HG03354 (cell line): ENCODE measurements around the gene RPL7L1.
"Not testable (repeated sequence)": the region's sequence is repeated elsewhere in the genome, so short reads cannot be mapped to it uniquely, and the experiment has no call there.

ENCODE experiments used
- ATAC-seq: cut with Tn5 transposase; IDR thresholded peaks from one replicate; pipeline ENCODE4 v1.9.1; 2021; ENCODE audit warnings: mild to moderate bottlenecking; ENCODE audit not compliant: unreplicated experiment, poor library complexity, severe bottlenecking

RPL7L1 gene

DNA sequence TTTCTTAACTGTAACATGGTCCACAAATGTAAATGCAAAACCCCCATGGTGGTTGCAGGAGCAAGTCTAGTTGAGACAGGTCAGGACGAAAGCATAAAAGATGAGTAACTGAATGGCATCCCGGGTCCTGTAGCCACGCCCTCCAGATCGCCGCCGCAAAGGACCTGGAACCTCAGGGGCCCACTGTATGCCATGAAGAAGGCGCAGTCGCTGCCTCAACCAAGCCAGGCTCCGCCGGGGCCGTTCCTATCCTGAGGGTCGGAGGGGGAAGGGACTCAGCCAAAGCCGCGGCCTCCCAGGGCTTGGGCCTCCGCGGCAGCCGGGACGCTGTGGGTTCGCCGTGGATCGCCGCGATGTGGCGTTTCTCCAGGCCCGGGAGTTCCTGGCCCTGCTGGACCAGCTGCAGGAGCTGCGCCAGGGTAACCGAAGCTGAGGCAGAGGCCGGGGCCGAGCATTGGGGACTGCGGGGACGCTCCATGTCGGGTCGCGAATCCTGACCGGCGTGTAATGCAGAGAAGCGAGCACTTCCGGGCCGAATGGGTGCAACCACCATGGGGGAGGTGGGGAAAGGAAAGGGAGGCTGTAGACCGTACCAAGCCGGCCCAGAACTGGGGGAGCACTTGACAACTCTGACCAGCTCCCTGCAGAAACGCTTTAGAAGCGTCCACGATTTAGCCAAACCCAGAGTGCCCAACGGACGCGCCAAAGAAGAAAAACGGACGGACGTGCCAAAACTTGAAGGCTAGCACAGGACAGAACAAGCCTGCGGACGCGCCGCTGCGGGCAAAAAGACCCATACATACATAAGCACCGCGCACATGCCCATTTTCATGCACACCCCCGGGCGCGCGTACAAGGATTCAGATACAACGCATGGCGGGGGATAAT, 11.1 kb downstream of the RPL7L1 start:
- peak; percentile 92 for ATAC-seq

DNA sequence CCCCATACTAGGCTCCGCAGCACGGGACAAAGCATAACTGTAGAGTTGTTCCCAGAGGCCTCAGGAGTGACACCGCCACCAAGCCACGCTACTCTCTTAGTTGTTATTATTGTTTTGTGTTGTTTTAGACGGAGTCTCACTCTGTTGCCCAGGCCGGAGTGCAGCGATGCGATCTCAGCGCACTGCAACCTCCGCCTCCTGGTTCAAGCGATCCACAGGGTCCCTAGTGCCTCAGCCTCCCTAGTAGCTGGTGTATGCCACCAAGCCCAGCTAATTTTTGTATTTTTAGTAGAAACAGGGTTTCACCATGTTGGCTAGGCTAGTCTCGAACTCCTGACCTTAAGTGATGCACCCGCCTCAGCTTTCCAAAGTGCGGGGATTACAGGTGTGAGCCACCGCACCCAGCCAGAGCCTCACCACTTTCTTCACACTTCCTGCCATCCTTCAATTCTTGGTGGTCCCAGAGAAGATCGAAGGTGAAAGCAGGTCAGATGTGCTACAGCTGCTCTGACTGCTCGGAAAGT, 11.8 kb downstream of the RPL7L1 start:
- ATAC-seq: no peak

DNA sequence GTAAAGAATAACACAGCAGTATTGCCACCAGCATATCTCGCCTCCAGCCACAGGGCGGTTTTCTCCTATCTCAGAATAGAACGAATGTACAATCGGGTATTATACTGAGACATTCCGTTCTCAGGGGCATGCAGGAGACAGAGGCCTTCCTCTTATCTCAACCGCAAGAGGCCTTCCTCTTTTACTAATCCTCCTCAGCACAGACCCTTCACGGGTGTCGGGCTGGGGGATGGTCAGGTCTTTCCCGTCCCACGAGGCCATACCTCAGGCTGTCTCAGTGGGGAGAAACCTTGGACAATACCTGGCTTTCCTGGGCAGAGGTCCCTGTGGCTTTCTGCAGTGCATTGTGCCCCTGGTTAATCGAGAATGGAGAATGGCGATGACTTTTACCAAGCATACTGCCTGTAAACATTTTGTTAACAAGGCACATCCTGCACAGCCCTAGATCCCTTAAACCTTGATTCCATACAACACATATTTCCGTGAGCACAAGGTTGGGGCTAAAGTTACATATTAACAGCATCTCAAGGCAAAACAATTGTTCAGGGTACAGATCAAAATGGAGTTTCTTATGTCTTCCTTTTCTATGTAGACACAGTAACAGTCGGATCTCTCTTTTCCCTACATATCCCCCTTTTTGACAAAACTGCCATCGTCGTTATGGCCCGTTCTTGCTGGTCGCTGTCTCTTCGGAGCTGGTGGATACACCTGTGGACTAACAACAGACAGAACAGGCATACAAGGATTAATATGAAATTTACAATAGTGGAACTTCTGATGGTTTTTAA, 14.8 kb downstream of the RPL7L1 start:
- not testable (repeated sequence) for ATAC-seq

DNA sequence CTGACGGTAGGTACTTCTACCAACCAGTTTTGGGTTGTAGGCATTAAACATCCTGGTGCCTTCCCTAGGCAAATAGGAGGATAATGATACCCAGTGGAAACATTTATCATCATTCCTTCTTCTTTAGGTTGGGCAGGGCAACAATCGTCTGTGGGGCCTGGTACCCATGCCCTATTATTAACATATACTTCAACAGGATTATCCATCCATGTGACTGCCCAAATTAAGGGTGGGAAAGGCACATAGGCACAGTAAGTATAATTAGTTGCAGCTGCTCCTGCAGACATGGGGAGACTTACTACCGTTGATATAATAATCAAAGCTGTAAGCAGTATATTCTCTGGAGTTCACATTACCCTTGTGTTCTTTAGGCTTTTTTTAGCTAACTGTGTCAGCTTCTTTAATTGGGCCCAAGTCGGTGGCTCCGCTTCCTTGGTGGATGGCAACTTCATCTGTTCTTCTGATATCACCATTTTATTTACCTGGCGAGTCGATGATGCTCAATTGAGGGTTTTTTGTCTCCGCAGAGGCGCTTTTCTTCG, 16.8 kb downstream of the RPL7L1 start:
- no peak for ATAC-seq

DNA sequence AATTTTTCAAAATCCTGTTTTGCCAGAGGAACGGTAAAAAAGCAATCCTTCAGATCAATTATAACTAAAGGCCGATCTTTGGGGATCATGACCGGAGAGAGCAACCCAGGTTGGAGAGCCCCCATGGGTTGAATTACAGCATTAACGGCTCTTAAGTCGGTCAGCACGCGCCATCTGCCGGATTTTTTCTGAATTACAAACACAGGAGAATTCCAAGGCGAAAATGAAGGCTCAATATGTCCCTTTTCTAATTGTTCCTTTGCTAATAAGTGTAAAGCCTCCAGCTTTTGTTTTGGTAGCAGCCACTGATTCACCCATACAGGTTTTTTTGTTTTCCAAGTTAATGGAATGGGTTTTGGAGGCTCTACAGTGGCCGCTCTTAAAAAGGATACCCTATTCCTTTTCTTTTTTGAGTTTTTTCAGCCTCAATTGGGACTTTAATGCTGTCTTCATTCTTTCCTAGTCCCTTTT, 19.5 kb downstream of the RPL7L1 start:
- ATAC-seq: no peak

DNA sequence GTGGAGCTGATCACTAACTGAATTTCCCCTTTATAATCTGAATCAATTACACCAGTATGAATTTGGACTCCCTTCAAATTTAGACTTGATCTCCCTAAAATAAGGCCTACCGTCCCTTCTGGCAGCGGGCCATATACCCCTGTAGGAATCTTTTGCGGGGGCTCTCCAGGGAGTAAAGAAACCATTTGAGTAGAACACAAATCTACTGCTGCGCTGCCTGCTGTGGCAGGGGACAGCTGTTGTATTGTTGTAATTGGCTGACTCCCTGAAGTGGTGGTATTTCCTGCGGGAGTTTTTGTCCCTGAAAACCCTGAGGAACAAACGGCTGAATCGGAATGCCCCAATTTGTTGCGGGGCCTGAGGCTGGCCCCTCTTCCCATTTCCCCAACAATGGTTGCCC, 20.5 kb downstream of the RPL7L1 start:
- no peak for ATAC-seq

DNA sequence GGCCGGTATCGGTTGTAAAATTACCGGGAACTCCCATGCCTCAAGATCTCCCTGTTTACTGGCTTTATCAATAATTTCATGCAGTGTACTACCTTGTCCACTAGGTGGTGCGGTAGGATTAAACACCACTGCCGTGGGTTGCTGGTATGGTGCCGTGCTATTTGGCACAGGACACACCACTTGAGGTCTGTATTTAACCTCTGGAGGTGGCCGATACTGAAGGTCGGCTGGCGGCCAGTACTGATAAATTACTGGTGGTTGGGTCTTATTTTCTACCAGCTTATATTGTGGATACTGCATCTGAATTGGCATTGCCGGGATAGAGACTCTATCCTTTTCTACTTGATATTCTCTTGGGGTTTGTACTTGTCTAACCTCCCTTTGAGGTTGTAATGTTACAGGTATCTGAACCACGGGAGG, 22.1 kb downstream of the RPL7L1 start:
- ATAC-seq: peak; percentile 71

DNA sequence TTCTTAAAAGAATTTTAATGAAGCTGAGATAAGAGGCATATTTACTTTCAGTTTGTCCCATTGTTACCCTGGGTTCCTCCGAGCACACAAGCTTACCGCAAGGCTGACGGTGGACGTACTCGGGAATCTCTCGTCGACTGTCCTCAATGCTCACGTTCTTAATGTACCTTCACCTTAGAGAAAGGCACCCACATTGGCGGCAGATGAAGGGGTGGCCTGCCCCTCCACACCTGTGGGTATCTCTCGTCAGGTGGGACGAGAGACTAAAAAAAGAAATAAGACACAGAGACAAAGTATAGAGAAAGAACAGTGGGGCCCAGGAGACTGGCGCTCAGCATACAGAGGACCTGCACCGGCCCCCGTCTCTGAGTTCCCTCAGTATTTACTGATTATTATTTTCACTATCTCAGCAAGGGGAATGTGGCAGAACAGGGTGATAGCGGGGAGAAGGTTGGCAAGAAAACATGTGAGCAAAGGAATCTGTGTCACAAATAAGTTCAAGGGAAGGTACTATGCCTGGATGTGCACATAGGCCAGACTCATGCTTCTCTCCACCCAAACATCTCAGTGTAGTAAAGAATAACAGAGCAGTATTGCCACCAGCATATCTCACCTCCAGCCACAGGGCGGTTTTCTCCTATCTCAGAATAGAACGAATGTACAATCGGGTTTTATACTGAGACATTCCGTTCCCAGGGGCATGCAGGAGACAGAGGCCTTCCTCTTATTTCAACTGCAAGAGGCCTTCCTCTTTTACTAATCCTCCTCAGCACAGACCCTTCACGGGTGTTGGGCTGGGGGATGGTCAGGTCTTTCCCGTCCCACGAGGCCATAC, 23.2 kb downstream of the RPL7L1 start:
- ATAC-seq: not testable (repeated sequence)

DNA sequence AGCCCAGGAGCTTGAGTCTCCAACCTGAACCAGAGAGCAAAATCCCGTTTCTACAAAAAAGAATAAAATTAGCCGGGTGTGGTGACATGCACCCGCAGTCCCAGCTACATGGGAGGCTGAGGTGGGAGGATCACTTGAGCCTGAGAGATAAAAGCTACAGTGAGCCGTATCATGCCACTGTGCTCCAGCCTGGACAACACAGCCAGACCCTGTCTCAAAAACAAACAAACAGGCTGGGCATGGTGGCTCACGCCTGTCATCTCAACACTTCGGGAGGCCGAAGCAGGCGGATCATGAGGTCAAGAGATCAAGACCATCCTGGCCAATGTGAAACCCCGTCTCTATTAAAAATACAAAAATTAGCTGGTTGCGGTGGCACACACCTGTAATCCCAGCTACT, 25.1 kb downstream of the RPL7L1 start:
- ATAC-seq: no peak

DNA sequence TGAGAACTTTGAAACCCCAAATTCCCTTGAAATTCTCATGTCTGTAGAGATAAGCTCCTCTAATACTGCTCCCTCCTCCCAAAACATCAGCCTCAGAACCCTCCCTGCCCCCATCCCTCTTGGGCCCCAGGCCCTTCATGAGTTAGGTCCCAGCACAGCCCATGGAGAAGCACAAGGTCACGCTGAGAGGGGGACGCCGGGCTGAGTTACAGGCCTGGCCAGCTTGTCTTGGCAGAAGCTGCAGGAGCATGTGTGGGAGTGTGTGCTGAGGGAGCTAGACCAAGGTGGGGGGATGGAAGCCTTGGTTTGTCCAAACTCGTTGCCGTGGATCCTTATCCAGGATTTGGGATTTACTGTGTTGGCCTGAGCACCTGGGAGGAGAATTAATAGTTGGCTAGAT, 27.9 kb downstream of the RPL7L1 start:
- ATAC-seq: no peak

DNA sequence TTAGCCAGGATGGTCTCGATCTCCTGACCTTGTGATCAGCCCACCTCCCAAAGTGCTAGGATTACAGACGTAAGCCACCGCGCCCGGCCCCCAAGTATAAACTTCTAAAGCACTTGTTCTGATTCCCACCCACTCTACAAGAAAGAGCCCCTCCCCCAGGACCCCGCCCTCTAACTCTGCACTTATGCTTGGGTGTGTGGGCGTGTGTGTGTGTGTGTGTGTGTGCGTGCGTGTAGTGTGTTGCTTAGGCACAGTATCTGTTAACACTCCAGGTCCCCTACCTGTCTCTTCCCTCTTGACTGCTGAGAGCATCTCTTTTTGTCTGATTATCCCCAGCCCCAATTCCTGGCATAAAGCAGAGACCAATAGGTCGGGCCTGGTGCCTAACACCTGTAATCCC, 30.4 kb downstream of the RPL7L1 start:
- ATAC-seq: no peak

DNA sequence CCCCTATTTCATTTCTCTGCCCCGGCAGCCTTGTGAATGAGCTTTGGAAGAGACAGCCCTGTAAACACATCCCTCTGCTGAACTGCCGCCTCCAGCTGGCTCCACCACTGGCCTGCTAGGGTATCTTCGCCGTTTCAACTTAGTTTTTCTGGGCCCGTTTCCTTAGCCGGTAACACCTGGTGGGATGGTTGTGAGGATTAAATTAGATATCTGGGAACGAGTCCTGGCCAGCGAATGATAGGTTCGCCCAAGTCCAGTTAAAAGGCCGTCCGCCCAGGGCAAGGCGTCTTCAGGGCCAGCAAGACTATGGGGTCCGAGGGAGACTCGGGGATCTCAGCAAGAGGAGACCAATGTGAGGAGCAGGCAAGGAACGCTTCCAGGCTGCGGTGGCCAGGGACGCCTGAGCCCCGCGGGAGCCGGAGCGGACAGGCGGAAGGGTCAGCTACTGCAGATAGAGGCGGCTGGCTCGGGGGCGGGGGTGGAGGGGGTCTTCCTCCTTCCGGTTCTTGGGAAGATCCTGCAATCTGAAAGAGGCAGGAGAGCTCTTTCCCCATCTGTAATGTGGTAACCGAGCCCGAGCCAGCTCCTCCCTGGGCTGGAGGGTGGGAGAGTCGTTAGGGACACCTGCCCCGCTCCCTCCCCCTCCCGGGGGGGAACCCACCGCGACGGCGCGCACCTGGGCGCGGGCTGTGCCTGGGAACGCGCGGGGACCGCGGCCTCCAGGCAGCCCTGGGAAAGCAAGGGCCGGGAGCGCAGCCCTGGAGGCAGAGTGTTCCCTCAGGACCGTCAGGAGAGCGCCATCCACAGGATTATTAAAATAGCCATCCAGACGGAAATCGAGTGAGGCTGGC, 32.0 kb downstream of the RPL7L1 start:
- ATAC-seq: no peak

DNA sequence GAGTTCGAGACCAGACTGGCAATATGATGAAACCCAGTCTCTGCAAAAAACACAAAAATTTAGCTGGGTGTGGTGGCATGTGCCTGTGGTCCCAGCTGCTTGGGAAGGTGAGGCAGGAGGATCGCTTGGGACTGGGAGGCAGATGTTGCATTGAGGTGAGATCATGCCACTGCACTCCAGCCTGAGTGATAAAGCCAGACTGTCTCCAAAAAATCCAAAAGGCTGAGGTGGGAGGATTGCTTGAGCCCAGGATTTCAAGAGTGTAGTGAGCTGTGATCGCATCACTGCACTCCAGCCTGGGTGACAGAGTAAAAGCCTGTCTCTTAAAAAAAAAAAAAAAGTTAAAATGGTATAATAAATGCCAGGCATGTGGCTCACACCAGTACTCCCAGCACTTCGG, 35.1 kb downstream of the RPL7L1 start:
- no peak for ATAC-seq

DNA sequence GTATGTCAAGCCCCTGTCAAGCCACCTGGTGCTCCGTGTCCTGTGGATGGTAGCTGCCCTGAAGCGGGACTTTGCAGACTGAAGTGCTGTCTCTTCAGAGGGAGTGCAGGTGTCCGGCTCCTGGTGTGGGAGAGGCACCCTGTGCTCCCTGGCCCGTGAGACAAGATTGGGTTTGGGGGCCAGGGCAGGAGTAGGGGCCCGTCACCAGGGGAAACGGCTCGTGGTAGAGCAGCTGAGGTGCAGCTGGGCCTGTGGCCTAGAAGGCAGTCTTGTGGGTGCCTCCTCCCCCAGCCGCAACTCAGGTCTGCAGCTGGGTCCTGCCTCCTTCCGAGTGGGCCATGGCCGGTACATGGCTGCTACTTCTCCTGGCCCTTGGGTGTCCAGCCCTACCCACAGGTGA, 36.3 kb downstream of the RPL7L1 start, which contains the start of gene PTCRA:
Gene PTCRA, plus strand, starts transcription at position 322 of the 400 bp plus-strand sequence. Its CDS starts 17 bp downstream, at position 339.
- ATAC-seq: peak; percentile 74

DNA sequence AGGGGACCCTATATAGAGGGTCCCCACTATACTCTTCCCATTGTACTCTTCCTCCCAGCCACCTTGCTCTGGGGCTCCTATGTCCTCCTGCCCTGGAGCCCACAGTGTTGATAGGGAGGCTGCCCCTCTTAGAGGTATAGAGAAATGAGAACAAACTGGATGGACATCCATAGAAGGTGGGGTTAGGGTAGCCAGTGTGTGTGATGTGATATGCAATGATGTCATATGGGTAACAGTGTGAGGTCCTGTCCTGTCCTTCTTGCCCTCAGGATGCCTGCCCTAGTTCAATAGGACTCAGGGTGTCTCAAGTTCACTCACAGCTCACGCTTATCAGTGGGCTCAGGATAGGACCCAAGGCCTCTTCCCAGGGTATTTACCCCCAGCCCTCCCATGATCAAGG, 36.9 kb downstream of the RPL7L1 start:
- ATAC-seq: no peak

DNA sequence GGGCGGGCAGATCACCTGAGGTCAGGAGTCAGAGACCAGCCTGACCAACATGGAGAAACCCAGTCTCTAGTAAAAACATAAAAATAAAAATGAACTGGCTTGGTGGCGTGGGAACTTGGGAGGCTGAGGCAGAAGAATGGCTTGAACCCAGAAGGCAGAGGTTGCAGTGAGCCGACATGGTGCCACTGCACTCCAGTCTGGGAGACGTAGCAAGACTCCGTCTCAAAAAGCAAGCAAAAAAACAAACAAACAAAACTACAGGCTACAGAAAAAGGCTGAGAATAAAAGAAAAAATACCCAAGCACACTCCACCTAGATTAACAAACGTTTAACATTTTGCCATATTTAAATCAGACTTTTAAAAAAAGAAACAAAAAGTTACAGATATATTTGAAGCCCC, 42.4 kb downstream of the RPL7L1 start:
- no peak for ATAC-seq

DNA sequence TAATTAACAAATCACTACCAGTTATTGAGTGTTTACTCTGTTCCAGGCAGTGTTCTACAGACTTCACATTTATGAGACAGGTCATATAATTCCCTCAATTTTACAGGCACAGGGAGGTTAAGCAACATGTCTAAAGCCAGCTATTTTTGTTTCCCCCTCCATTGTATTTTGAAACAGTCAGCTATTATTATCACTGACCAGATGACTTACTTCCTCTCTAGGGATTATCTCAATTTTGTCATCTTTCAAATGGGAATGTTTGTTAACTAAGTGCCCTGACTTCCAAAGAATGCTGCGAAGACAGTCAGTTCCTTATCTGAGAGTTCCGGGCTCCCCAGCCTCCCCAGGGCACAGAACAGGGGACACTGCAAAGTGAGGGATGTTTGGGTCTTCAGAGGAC, 44.2 kb downstream of the RPL7L1 start:
- ATAC-seq: no peak

DNA sequence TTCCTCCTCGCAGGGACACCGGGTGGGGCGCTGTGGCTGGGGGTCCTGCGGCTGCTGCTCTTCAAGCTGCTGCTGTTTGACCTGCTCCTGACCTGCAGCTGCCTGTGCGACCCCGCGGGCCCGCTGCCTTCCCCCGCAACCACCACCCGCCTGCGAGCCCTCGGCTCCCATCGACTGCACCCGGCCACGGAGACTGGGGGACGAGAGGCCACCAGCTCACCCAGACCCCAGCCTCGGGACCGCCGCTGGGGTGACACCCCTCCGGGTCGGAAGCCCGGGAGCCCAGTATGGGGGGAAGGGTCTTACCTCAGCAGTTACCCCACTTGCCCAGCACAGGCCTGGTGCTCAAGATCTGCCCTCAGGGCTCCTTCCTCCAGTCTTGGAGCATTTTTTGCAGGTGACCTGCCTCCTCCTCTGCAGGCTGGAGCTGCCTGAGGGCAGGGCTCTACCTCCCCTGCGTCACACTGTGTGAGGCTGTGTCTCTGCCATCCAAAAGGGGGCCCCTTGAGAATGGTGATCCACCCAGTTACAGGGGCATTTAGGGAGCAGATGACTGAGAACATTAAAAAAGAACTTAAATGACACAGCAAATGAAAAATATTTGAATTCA, 45.9 kb downstream of the RPL7L1 start:
- ATAC-seq: no peak
